Activated CD4-positive, alpha-beta memory T cell treated with anti-CD3 and anti-CD28 coated beads for 36 hours (primary cell): ENCODE data around the gene SSR4. TPM values are rescaled to one million over a fixed set of nuclear protein-coding genes. Genes with fewer than 3 reads are reported as not detected.
A peak's percentile ranks its signal among the peaks of the same experiment; 100 is the strongest.

Experiments used
- CTCF ChIA-PET: fragments of 350-600 bp; sonication (Branson Sonifier 250); formaldehyde crosslinking; loops from one replicate; lab custom pipeline; 2021; ENCODE audit warnings: antibody characterized with exemption, inconsistent platforms; lab: Charles Lee
- POLR2A ChIA-PET: fragments of 350-600 bp; sonication (Branson Sonifier 250); formaldehyde crosslinking; loops from one replicate; lab custom pipeline; 2021; ENCODE audit warnings: antibody characterized with exemption; lab: Charles Lee
- DNase-seq: peaks from one replicate; pipeline ENCODE4 v3.0.0-alpha.2; 2020
- H3K27ac Mint-ChIP-seq: one replicate; pipeline ENCODE4 v1.8.0; 2021; ENCODE audit warnings: mixed read lengths
- H3K27me3 Mint-ChIP-seq: one replicate; pipeline ENCODE4 v1.8.0; 2021; ENCODE audit warnings: mixed read lengths
- H3K36me3 Mint-ChIP-seq: one replicate; pipeline ENCODE4 v1.8.0; 2021; ENCODE audit warnings: mixed read lengths
- H3K4me1 Mint-ChIP-seq: one replicate; pipeline ENCODE4 v1.8.0; 2021; ENCODE audit warnings: low read depth, mixed read lengths
- H3K4me3 Mint-ChIP-seq: one replicate; pipeline ENCODE4 v1.8.0; 2021; ENCODE audit warnings: mild to moderate bottlenecking, mixed read lengths
- H3K9me3 Mint-ChIP-seq: one replicate; pipeline ENCODE4 v1.8.0; 2021; ENCODE audit warnings: mixed read lengths
- intact Hi-C: fragments of 100-400 bp; cut with micrococcal nuclease; formaldehyde crosslinking; loops from one replicate; pipeline ENCODE4 v1.15.1; 2023
- total RNA-seq, 2 experiments: library from RNA; stranded (reverse); gene quantifications; one replicate each; pipeline ENCODE4 v1.2.3, GENCODE V29; 2021

Gene SSR4
- total RNA-seq, 2 experiments from 2014 or later, result 194 to 203 TPM

DNA sequence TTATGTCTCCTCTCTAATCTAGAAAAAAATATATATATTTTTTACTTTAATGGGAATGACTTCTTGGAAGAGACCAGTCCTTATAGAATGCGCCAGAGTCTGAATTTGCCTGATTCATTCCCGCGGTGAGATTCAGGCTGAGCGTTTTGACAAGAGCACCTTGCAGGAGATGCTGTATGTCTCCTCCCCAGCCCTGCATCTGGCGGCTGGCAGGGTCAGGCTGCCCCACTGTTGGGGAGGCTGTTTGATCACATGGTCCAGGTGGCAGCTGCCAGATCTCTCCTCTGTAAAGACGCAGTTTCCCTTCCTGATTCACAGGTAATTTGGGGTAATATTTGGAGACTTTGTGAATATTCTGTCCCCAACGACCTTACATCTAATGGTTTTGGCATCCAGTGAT is 26.1 kb downstream of the SSR4 start:
- intact Hi-C loops, result no loop called here
- no peaks in the 10 kb centered on the region for H3K9me3 Mint-ChIP-seq
- H3K36me3 Mint-ChIP-seq, result no peaks in the 10 kb centered on the region
- ChIA-PET POLR2A (no interaction called here), CTCF (no interaction called here)
- no peak overlapping the region for H3K4me3 Mint-ChIP-seq
- H3K4me1 Mint-ChIP-seq, result peaks cover 41% of the 10 kb centered on the region
- no peak for DNase-seq
- H3K27ac Mint-ChIP-seq, result no peak overlapping the region
- no peaks in the 10 kb centered on the region for H3K27me3 Mint-ChIP-seq

GRCh38 chrX:153821066-153821465 is 26.6 kb downstream of the SSR4 start:
- Mint-ChIP-seq H3K36me3 (no peaks in the 10 kb centered on the region), H3K4me1 (peaks cover 41% of the 10 kb centered on the region), H3K27me3 (no peaks in the 10 kb centered on the region), H3K4me3 (no peak overlapping the region), H3K27ac (no peak overlapping the region), H3K9me3 (no peaks in the 10 kb centered on the region)
- DNase-seq, result no peak
- CTCF ChIA-PET, result no interaction called here
- intact Hi-C loops, result no loop called here
- POLR2A ChIA-PET, result no interaction called here

DNA sequence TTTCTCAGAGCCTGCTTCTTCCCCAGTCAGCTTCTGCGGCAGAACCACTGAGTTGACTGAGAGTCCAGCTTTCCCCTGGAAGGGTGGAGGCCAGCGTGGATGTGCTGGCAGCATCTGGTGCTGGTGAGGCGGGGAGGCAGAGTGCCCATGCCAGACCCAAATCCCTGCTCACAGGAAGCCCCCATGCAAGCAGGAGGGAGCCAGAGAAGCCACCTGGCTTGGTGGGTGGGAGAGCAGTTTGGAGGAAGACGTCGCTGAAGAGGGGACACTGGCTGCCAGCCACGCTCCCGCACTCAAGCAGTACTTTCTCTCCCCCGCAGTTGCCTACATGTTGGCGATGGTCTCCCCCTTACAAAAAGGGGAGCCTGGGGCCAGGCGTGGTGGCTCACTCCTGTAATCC is 29.9 kb downstream of the SSR4 start:
- H3K4me3 Mint-ChIP-seq, result no peak overlapping the region
- intact Hi-C loops, result no loop called here
- ChIA-PET POLR2A (no interaction called here), CTCF (no interaction called here)
- H3K9me3 Mint-ChIP-seq, result no peaks in the 10 kb centered on the region
- no peak overlapping the region for H3K27ac Mint-ChIP-seq
- no peak for DNase-seq
- H3K36me3 Mint-ChIP-seq, result no peaks in the 10 kb centered on the region
- H3K4me1 Mint-ChIP-seq, result peaks cover 41% of the 10 kb centered on the region
- H3K27me3 Mint-ChIP-seq, result no peaks in the 10 kb centered on the region

GRCh38 chrX:153825042-153825441 is 30.6 kb downstream of the SSR4 start:
- ChIA-PET POLR2A (no interaction called here), CTCF (no interaction called here)
- no peaks in the 10 kb centered on the region for H3K27me3 Mint-ChIP-seq
- no peak overlapping the region for H3K27ac Mint-ChIP-seq
- intact Hi-C loops, result no loop called here
- no peak for DNase-seq
- H3K36me3 Mint-ChIP-seq, result no peaks in the 10 kb centered on the region
- no peaks in the 10 kb centered on the region for H3K9me3 Mint-ChIP-seq
- H3K4me3 Mint-ChIP-seq, result no peak overlapping the region
- H3K4me1 Mint-ChIP-seq, result peaks cover 42% of the 10 kb centered on the region

DNA sequence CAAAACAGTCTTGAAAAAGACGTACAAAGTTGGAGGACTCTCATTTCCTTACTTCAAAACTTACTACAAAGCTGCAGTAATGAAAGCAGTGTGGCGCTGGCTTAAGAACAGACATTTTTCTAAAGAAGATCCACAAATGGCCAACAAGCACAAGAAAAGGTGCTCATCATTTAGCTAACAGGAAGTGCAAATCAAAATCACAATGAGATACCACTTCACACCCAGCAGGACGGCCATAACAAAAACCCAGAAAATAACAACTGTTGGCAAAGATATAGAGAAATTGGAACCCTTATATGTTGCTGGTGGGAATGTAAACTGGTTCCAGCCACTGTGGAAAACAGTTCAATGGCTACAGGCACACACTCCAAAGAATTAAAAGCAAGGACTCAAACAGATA is 32.5 kb downstream of the SSR4 start:
- Mint-ChIP-seq H3K27ac (no peak overlapping the region), H3K36me3 (no peaks in the 10 kb centered on the region), H3K4me3 (no peak overlapping the region), H3K27me3 (no peaks in the 10 kb centered on the region), H3K4me1 (peaks cover 28% of the 10 kb centered on the region), H3K9me3 (no peaks in the 10 kb centered on the region)
- ChIA-PET POLR2A (no interaction called here), CTCF (no interaction called here)
- DNase-seq, result no peak
- intact Hi-C loops, result no loop called here

DNA sequence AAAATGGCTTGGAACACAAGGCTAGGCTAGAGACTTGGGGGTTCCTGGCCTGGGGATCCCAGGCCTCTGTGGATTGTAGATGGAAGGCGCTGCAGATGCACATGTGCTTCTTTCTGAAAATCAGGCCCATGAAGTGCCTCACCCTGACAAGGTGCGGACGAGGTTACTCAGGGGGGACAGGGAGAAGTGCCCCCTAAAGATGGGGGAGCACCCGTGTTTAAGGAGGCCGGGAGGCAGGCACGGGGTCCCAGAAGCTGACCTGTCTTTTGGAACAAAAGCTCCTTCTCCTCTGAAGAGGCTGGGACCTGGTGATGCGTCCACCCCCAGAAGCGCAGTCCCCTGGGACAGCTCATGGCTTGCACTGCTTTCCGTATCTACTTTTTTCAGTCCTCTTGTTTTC is 33.4 kb downstream of the SSR4 start:
- ChIA-PET CTCF (no interaction called here), POLR2A (no interaction called here)
- H3K4me3 Mint-ChIP-seq, result no peak overlapping the region
- no peaks in the 10 kb centered on the region for H3K27me3 Mint-ChIP-seq
- DNase-seq, result no peak
- H3K36me3 Mint-ChIP-seq, result no peaks in the 10 kb centered on the region
- no peak overlapping the region for H3K27ac Mint-ChIP-seq
- intact Hi-C loops, result no loop called here
- no peaks in the 10 kb centered on the region for H3K9me3 Mint-ChIP-seq
- H3K4me1 Mint-ChIP-seq, result peaks cover 21% of the 10 kb centered on the region

DNA sequence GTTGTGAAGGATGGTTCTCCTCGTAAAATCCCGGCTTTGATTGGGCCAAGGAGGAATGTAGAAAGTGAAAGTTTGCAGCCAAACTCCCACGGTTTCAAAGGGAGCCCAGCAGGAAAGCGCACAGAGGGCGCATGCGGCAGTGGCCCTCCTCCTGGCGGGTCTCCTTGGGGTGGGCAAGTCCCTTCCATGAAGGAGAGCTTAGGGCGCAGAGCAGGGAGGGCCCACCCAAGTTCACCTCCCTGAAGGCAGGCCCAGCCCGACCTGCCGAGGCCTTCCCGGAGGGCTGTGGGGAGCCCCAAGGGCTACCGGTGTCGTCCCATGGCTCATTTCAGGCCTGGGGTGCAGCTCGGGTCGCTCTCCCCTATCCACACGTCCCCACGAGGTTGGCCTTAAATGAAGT is 33.8 kb downstream of the SSR4 start:
- Mint-ChIP-seq H3K9me3 (no peaks in the 10 kb centered on the region), H3K36me3 (no peaks in the 10 kb centered on the region), H3K4me3 (no peak overlapping the region), H3K4me1 (peaks cover 21% of the 10 kb centered on the region), H3K27me3 (no peaks in the 10 kb centered on the region), H3K27ac (no peak overlapping the region)
- DNase-seq, result no peak
- intact Hi-C loops, result no loop called here
- ChIA-PET CTCF (no interaction called here), POLR2A (no interaction called here)

- ChIA-PET CTCF (no interaction called here), POLR2A (no interaction called here)
- Mint-ChIP-seq H3K27ac (no peak overlapping the region), H3K9me3 (no peaks in the 10 kb centered on the region), H3K36me3 (no peaks in the 10 kb centered on the region), H3K27me3 (no peaks in the 10 kb centered on the region), H3K4me1 (peaks cover 17% of the 10 kb centered on the region), H3K4me3 (peak overlapping the region; percentile 56)
- intact Hi-C loops, result no loop called here
- DNase-seq, result no peak
Observed at GRCh38 chrX:153828723-153829548, 34.5 kb downstream of the SSR4 start.

DNA sequence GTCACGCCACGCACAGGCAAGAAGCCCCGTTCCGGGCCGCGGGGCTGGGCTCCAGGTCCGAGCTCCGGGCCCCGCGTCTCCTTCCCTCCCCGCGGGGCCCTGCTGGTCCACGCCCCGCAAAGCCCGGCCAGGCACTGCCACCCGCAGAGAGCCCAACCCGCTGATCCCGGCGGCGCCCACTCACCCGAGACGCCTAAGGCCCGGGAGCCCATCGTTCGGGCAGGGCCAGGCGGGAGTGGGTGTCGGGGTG is 35.0 kb downstream of the SSR4 start:
- no peaks in the 10 kb centered on the region for H3K36me3 Mint-ChIP-seq
- no peak for DNase-seq
- CTCF ChIA-PET, result no interaction called here
- POLR2A ChIA-PET, result no interaction called here
- no peaks in the 10 kb centered on the region for H3K9me3 Mint-ChIP-seq
- peaks cover 14% of the 10 kb centered on the region for H3K4me1 Mint-ChIP-seq
- intact Hi-C loops, result no loop called here
- H3K27me3 Mint-ChIP-seq, result no peaks in the 10 kb centered on the region
- H3K4me3 Mint-ChIP-seq, result peak overlapping the region; percentile 56
- no peak overlapping the region for H3K27ac Mint-ChIP-seq

DNA sequence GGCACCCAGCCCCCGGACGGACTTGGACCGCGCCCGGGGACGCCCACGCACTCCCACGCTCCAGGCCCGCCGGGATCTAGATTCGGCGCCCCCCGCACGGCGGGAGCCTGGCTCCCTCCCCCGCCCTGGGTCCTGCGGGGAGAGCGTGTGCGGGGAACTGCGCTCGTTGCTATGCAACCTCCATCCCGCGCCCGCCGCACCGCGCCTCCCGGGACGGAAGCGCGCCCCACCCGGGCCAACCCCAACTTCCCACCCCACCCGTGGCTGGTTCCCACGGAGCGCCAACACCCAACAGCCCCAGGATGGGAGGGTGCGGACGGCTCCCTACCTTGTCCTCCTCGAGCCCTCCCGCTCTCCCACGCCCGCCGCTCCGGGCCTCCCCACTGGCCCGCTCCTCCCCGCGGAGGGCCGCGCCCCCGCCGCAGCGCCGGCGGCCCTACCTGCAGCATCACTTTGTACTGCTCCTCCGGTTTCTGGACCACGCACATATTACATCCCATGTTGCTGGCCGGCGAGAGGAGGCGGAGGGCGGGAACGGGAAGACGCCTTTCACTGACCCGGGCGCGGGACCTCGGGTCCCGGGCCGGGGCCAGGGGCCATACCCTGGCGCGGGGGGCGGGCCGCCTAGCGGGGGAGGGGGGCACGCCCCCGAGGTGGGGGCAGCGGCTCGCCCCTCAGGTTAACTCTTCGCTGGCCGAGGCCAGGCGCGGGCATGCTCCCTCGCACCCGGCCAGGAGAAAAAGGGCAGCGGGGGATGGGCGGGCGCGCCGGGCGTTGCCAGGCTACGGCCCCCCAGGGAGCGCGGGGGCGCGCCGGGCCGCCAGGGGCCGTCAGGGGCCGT is 35.6 kb downstream of the SSR4 start, which contains the start of gene PDZD4:
PDZD4 (minus strand) TSS at position 746 of the 841 bp plus-strand sequence; CDS start at position 500, 246 bp downstream.
- Mint-ChIP-seq H3K4me1 (peaks cover 14% of the 10 kb centered on the region), H3K27ac (no peak within 1 kb of the TSS), H3K27me3 (no peaks in the 10 kb centered on the region), H3K9me3 (no peaks in the 10 kb centered on the region), H3K36me3 (no peaks in the 10 kb centered on the region), H3K4me3 (peak within 1 kb of the TSS; percentile 56)
- peak; percentile 26 for DNase-seq
- ChIA-PET POLR2A (no interaction called here), CTCF (no interaction called here)
- intact Hi-C loops, result loop anchor here (10.0 kb wide), 1 partner anchor 55 kb away; the partner anchor contains the start of gene L1CAM

- POLR2A ChIA-PET, result no interaction called here
- H3K4me3 Mint-ChIP-seq, result peak overlapping the region; percentile 26
- CTCF ChIA-PET, result no interaction called here
Observed at GRCh38 chrX:153830640-153831428, 36.4 kb downstream of the SSR4 start.

More at GRCh38 chrX:153830640-153831428, 36.4 kb downstream of the SSR4 start:
- intact Hi-C loops, result loop anchor here (10.0 kb wide), 1 partner anchor 54 kb away; the partner anchor contains the start of gene L1CAM
- no peak for DNase-seq
- no peak overlapping the region for H3K27ac Mint-ChIP-seq
- H3K4me1 Mint-ChIP-seq, result peaks cover 14% of the 10 kb centered on the region
- H3K36me3 Mint-ChIP-seq, result no peaks in the 10 kb centered on the region
- no peaks in the 10 kb centered on the region for H3K9me3 Mint-ChIP-seq
- H3K27me3 Mint-ChIP-seq, result no peaks in the 10 kb centered on the region
